HPDE6-E6E7 (cell line): ENCODE results near the gene MAML3.

Experiments
- DNase-seq: peaks from one replicate; pipeline ENCODE4 v3.0.0; 2011; ENCODE audit warnings: missing footprints; ENCODE audit errors: extremely low spot score

MAML3 gene

GRCh38 chr4:139865537-139865936, 288.4 kb downstream of the MAML3 start:
- DNase-seq = no peak

GRCh38 chr4:139863531-139863930, 290.5 kb downstream of the MAML3 start:
- no peak for DNase-seq

- DNase-seq = no peak
Measured at GRCh38 chr4:139861471-139861870, 292.5 kb downstream of the MAML3 start.

GRCh38 chr4:139860435-139861024, 293.5 kb downstream of the MAML3 start:
- DNase-seq = no peak

- no peak for DNase-seq
Measured at GRCh38 chr4:139859876-139860275, 294.1 kb downstream of the MAML3 start.

GRCh38 chr4:139858436-139859205, 295.4 kb downstream of the MAML3 start:
- DNase-seq = no peak

GRCh38 chr4:139857977-139858376, 296.0 kb downstream of the MAML3 start:
- no peak for DNase-seq

GRCh38 chr4:139857021-139857420, 297.0 kb downstream of the MAML3 start:
- no peak for DNase-seq

GRCh38 chr4:139854668-139855403, 299.1 kb downstream of the MAML3 start:
- no peak for DNase-seq

GRCh38 chr4:139853309-139853708, 300.7 kb downstream of the MAML3 start:
- no peak for DNase-seq

GRCh38 chr4:139852612-139853269, 301.2 kb downstream of the MAML3 start:
- no peak for DNase-seq

GRCh38 chr4:139851639-139852038, 302.3 kb downstream of the MAML3 start:
- DNase-seq = no peak

GRCh38 chr4:139851133-139851532, 302.9 kb downstream of the MAML3 start:
- no peak for DNase-seq

GRCh38 chr4:139849219-139849618, 304.8 kb downstream of the MAML3 start:
- no peak for DNase-seq

- DNase-seq = no peak
Measured at GRCh38 chr4:139848028-139848427, 306.0 kb downstream of the MAML3 start.

GRCh38 chr4:139847602-139848001, 306.4 kb downstream of the MAML3 start:
- no peak for DNase-seq

GRCh38 chr4:139846766-139847165, 307.2 kb downstream of the MAML3 start:
- DNase-seq = no peak

- no peak for DNase-seq
Measured at GRCh38 chr4:139845453-139846093, 308.4 kb downstream of the MAML3 start.

- DNase-seq = no peak
Measured at GRCh38 chr4:139844459-139845036, 309.4 kb downstream of the MAML3 start.

GRCh38 chr4:139844057-139844456, 309.9 kb downstream of the MAML3 start:
- no peak for DNase-seq

- no peak for DNase-seq
Measured at GRCh38 chr4:139843641-139844040, 310.3 kb downstream of the MAML3 start.
